ENCODE measurements around the gene ITPKC.
A peak's percentile ranks its signal among the peaks of the same experiment; 100 is the strongest.

Gene ITPKC

DNA sequence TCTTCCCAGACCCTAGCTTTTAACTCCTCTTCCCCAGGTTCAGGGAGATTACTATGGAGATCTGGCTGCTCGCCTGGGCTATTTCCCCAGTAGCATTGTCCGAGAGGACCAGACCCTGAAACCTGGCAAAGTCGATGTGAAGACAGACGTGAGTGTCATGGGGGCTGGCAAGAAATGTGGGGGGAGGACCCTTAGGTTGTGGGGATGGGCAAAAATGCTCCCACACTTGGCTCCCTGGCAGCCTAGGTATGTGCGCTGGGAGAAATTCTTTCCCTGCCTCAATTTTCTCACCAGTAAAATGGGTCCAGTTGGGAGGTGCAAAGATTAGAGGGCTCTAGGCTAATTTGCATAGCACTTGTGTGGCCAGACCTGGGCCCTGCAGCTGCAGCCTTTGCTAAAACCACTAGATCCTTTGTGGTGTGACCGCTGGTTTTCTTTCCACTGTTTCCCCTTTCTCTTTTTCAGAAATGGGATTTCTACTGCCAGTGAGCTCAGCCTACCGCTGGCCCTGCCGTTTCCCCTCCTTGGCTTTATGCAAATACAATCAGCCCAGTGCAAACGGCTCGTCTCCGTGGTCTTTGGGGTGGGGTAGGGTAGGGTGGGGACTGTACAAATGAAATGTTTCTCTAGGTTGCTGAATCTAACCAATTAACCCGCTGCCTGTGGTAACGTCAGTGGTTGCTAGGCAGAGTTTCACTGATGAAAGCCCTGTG lies 60.2 kb downstream of the ITPKC start:
- no peak overlapping the region for H3K9ac ChIP-seq (ENCODE audit: low read length)
- peak overlapping the region; percentile 37 for H4K12ac ChIP-seq (ENCODE audit: low read depth, low read length)
- H3K4me1 ChIP-seq (ENCODE audit: control insufficient read depth in 1 of 2, insufficient read depth in 2 of 2, low read length in 2 of 2), result peaks cover 12 to 16% of the 10 kb centered on the region in 2 experiments
- peak overlapping the region; percentile 21 for H2AFZ ChIP-seq (ENCODE audit: insufficient read depth, low read length, poor library complexity)
- peak overlapping the region; percentile 96 for H3K27ac ChIP-seq (ENCODE audit: low read depth, low read length)
- H3K79me2 ChIP-seq (ENCODE audit: control insufficient read depth, insufficient read depth, low read length, poor library complexity), result peaks cover 2% of the 10 kb centered on the region
- peak overlapping the region; percentile 87 for H4K8ac ChIP-seq (ENCODE audit: low read depth, low read length)
- H3K79me1 ChIP-seq (ENCODE audit: low read length), result peaks cover 19% of the 10 kb centered on the region
- peak; percentile 96 to 97 for DNase-seq
- H3K4me2 ChIP-seq (ENCODE audit: low read length), result peak overlapping the region; percentile 77
- H2BK12ac ChIP-seq (ENCODE audit: low read length), result peak overlapping the region; percentile 34
- H3K23ac ChIP-seq (ENCODE audit: low read length), result no peak overlapping the region
- H4K91ac ChIP-seq (ENCODE audit: low read depth, low read length), result peak overlapping the region; percentile 86
- no peak overlapping the region for H3K4me3 ChIP-seq (ENCODE audit: low read depth, low read length)
- peak overlapping the region; percentile 81 for H3K14ac ChIP-seq (ENCODE audit: low read length)
- H3K36me3 ChIP-seq (ENCODE audit: control insufficient read depth in 1 of 2, insufficient read depth in 2 of 2, low read length in 2 of 2), result peaks cover 0 to 3% of the 10 kb centered on the region in 2 experiments
- H2BK5ac ChIP-seq (ENCODE audit: low read depth, low read length, poor library complexity), result peak overlapping the region; percentile 73
- peak overlapping the region; percentile 80 for H2AK5ac ChIP-seq (ENCODE audit: low read length)
- no CpG with 5 or more reads among the region's 13 CpGs for WGBS (ENCODE audit: extremely low coverage, insufficient coverage, insufficient read length)
- peak overlapping the region; percentile 49 for H2BK120ac ChIP-seq (ENCODE audit: insufficient read depth, low read length, poor library complexity)
- no peaks in the 10 kb centered on the region for H3K9me3 ChIP-seq (ENCODE audit: insufficient read depth, low read depth, low read length)
- peak overlapping the region; percentile 72 for H3K4ac ChIP-seq (ENCODE audit: low read depth, low read length)
- peak overlapping the region; percentile 73 for H3K18ac ChIP-seq (ENCODE audit: low read length)
- no peaks in the 10 kb centered on the region for H3K27me3 ChIP-seq (ENCODE audit: insufficient read depth, low read length)

DNA sequence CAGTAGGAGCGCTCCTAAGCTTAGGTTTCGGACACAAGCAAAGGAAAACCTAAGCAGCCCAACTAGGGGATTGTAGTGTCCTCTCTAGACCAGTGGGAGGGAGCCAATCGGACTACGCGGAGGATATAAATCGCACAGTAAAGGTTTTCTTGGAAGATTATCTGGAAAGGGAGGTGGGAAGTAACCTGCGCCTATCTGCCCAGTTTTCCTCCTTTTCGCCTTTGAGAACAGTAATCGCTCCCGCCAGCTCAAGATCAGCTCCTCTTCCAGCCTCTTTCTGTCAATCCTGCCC lies 60.7 kb downstream of the ITPKC start:
- Histone ChIP-seq H3K4me1 (ENCODE audit: control insufficient read depth in 1 of 2, insufficient read depth in 2 of 2, low read length in 2 of 2) (peaks cover 12 to 16% of the 10 kb centered on the region in 2 experiments), H3K4me2 (ENCODE audit: low read length) (peak overlapping the region; percentile 77), H3K79me1 (ENCODE audit: low read length) (peaks cover 19% of the 10 kb centered on the region), H3K23ac (ENCODE audit: low read length) (no peak overlapping the region), H3K18ac (ENCODE audit: low read length) (peak overlapping the region; percentile 48), H3K4me3 (ENCODE audit: low read depth, low read length) (peak overlapping the region; percentile 53), H3K27me3 (ENCODE audit: insufficient read depth, low read length) (no peaks in the 10 kb centered on the region), H3K14ac (ENCODE audit: low read length) (peak overlapping the region; percentile 47), H3K9ac (ENCODE audit: low read length) (peak overlapping the region; percentile 0), H4K8ac (ENCODE audit: low read depth, low read length) (peak overlapping the region; percentile 59), H2AFZ (ENCODE audit: insufficient read depth, low read length, poor library complexity) (peak overlapping the region; percentile 18), H3K9me3 (ENCODE audit: insufficient read depth, low read depth, low read length) (no peaks in the 10 kb centered on the region), H3K79me2 (ENCODE audit: control insufficient read depth, insufficient read depth, low read length, poor library complexity) (peaks cover 2% of the 10 kb centered on the region), H3K27ac (ENCODE audit: low read depth, low read length) (peak overlapping the region; percentile 96), H3K4ac (ENCODE audit: low read depth, low read length) (no peak overlapping the region), H2BK12ac (ENCODE audit: low read length) (peak overlapping the region; percentile 26), H2BK5ac (ENCODE audit: low read depth, low read length, poor library complexity) (peak overlapping the region; percentile 67), H4K91ac (ENCODE audit: low read depth, low read length) (peak overlapping the region; percentile 86), H2AK5ac (ENCODE audit: low read length) (no peak overlapping the region), H3K36me3 (ENCODE audit: control insufficient read depth in 1 of 2, insufficient read depth in 2 of 2, low read length in 2 of 2) (peaks cover 0 to 5% of the 10 kb centered on the region in 2 experiments), H2BK120ac (ENCODE audit: insufficient read depth, low read length, poor library complexity) (peak overlapping the region; percentile 67), H4K12ac (ENCODE audit: low read depth, low read length) (peak overlapping the region; percentile 67)
- WGBS (ENCODE audit: extremely low coverage, insufficient coverage, insufficient read length), result no CpG with 5 or more reads among the region's 10 CpGs
- no peak for DNase-seq

DNA sequence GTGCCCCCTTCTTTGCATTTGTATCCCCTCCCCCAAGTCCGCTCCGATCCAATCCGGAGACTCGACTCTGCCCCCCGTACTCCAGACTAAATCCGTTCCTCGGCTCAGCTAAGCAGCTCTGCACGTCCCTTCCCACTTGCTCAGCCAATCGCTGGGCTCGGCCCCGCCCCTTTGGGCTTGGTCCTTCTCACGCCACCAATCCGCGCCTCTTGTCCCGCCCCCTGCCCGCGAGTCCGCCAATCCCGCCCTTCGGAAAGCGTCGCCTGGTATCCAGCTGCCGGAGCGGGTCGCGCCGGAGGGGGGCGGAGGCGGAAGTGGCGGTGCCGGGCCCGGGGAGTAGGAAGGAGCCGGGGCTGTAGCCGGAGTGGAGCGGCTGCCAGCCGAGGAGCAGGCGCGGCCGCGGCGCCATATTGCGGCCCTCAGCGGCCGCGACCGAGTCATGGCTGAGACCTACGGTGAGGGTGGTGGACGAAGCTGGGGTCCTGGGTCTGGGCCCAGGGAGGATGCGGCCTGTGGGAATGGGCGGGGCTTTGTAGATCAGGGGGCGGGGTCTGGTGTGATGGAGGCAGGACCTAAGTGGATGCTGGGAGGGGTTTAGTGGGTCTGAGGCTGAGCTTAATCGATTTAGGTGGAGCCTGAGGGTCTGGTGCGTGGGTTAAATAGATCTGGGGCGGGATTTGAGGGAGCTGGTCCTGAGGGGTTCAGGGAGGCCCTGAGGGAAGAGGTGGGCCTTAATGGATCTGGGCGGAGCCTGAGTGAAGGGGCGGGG lies 61.2 kb downstream of the ITPKC start, which contains the start of gene RAB4B:
Gene RAB4B (plus strand): TSS at position 311 of the 769 bp plus-strand sequence. CDS start 129 bp downstream, at position 440.
- DNase-seq, result peak; percentile 100
- Histone ChIP-seq H3K4me3 (ENCODE audit: low read depth, low read length) (peak within 1 kb of the TSS; percentile 82), H2BK120ac (ENCODE audit: insufficient read depth, low read length, poor library complexity) (peak within 1 kb of the TSS; percentile 83), H3K18ac (ENCODE audit: low read length) (peak within 1 kb of the TSS; percentile 73), H2AK5ac (ENCODE audit: low read length) (peak within 1 kb of the TSS; percentile 80), H2AFZ (ENCODE audit: insufficient read depth, low read length, poor library complexity) (peak within 1 kb of the TSS; percentile 59), H3K9me3 (ENCODE audit: insufficient read depth, low read depth, low read length) (no peaks in the 10 kb centered on the region), H3K4me2 (ENCODE audit: low read length) (peak within 1 kb of the TSS; percentile 77), H3K79me1 (ENCODE audit: low read length) (peaks cover 19% of the 10 kb centered on the region), H2BK12ac (ENCODE audit: low read length) (peak within 1 kb of the TSS; percentile 34), H3K36me3 (ENCODE audit: control insufficient read depth in 1 of 2, insufficient read depth in 2 of 2, low read length in 2 of 2) (peaks cover 0 to 5% of the 10 kb centered on the region in 2 experiments), H4K8ac (ENCODE audit: low read depth, low read length) (peak within 1 kb of the TSS; percentile 96), H3K27ac (ENCODE audit: low read depth, low read length) (peak within 1 kb of the TSS; percentile 96), H3K4me1 (ENCODE audit: control insufficient read depth in 1 of 2, insufficient read depth in 2 of 2, low read length in 2 of 2) (peaks cover 12 to 16% of the 10 kb centered on the region in 2 experiments), H2BK5ac (ENCODE audit: low read depth, low read length, poor library complexity) (peak within 1 kb of the TSS; percentile 88), H3K23ac (ENCODE audit: low read length) (no peak within 1 kb of the TSS), H3K4ac (ENCODE audit: low read depth, low read length) (peak within 1 kb of the TSS; percentile 72), H3K79me2 (ENCODE audit: control insufficient read depth, insufficient read depth, low read length, poor library complexity) (peaks cover 2% of the 10 kb centered on the region), H3K14ac (ENCODE audit: low read length) (peak within 1 kb of the TSS; percentile 82), H4K91ac (ENCODE audit: low read depth, low read length) (peak within 1 kb of the TSS; percentile 86), H3K9ac (ENCODE audit: low read length) (peak within 1 kb of the TSS; percentile 46), H3K27me3 (ENCODE audit: insufficient read depth, low read length) (no peaks in the 10 kb centered on the region), H4K12ac (ENCODE audit: low read depth, low read length) (peak within 1 kb of the TSS; percentile 67)
- no CpG with 5 or more reads among the region's 56 CpGs for WGBS (ENCODE audit: extremely low coverage, insufficient coverage, insufficient read length)

DNA sequence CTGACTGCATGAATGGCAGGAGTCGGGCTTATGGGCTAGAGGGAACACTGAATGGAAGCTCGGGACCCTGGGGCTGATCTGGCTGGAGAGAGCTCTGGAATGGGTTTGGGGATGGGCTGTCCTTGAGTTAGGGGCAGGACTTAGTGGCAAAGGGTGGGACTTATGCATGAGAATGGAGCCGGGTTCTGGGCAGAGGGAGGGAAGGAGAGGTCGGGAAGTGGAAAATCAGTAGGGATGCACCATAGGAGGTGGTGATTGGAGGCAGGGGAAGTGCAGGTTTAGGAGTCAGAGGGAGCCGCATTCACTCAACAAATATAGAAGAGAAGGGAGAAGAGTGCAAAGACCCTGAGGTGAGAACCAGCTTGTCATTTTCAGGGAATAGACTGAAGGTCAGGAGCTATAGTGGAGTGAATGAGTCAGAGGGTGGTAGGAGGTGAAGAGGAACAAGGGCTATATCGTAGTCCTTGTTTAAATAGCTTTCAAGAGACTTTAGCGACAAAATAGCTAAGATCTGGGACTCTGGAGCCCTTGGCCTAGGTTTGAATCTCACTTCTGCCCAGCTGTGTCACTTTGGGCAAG lies 61.9 kb downstream of the ITPKC start:
- H4K91ac ChIP-seq (ENCODE audit: low read depth, low read length), result no peak overlapping the region
- H3K9ac ChIP-seq (ENCODE audit: low read length), result no peak overlapping the region
- H3K27me3 ChIP-seq (ENCODE audit: insufficient read depth, low read length), result no peaks in the 10 kb centered on the region
- DNase-seq, result peak in 1 of 2 donors; percentile 41
- no peak overlapping the region for H2AK5ac ChIP-seq (ENCODE audit: low read length)
- peak overlapping the region; percentile 95 for H3K27ac ChIP-seq (ENCODE audit: low read depth, low read length)
- H3K4ac ChIP-seq (ENCODE audit: low read depth, low read length), result no peak overlapping the region
- peak overlapping the region; percentile 71 for H3K4me2 ChIP-seq (ENCODE audit: low read length)
- no peak overlapping the region for H2AFZ ChIP-seq (ENCODE audit: insufficient read depth, low read length, poor library complexity)
- no peak overlapping the region for H2BK120ac ChIP-seq (ENCODE audit: insufficient read depth, low read length, poor library complexity)
- peak overlapping the region; percentile 96 for H4K8ac ChIP-seq (ENCODE audit: low read depth, low read length)
- H2BK12ac ChIP-seq (ENCODE audit: low read length), result no peak overlapping the region
- no peak overlapping the region for H3K14ac ChIP-seq (ENCODE audit: low read length)
- no peak overlapping the region for H2BK5ac ChIP-seq (ENCODE audit: low read depth, low read length, poor library complexity)
- H3K23ac ChIP-seq (ENCODE audit: low read length), result no peak overlapping the region
- peaks cover 2% of the 10 kb centered on the region for H3K79me2 ChIP-seq (ENCODE audit: control insufficient read depth, insufficient read depth, low read length, poor library complexity)
- H3K18ac ChIP-seq (ENCODE audit: low read length), result no peak overlapping the region
- peaks cover 2 to 5% of the 10 kb centered on the region in 2 experiments for H3K36me3 ChIP-seq (ENCODE audit: control insufficient read depth in 1 of 2, insufficient read depth in 2 of 2, low read length in 2 of 2)
- H3K9me3 ChIP-seq (ENCODE audit: insufficient read depth, low read depth, low read length), result no peaks in the 10 kb centered on the region
- H4K12ac ChIP-seq (ENCODE audit: low read depth, low read length), result peak overlapping the region; percentile 2
- peaks cover 19% of the 10 kb centered on the region for H3K79me1 ChIP-seq (ENCODE audit: low read length)
- H3K4me3 ChIP-seq (ENCODE audit: low read depth, low read length), result peak overlapping the region; percentile 82
- H3K4me1 ChIP-seq (ENCODE audit: control insufficient read depth in 1 of 2, insufficient read depth in 2 of 2, low read length in 2 of 2), result peaks cover 12 to 16% of the 10 kb centered on the region in 2 experiments
- WGBS (ENCODE audit: extremely low coverage, insufficient coverage, insufficient read length), result no CpG with 5 or more reads among the region's 7 CpGs
